BLaER1 treated with 17β-estradiol and CSF1 and Interleukin-3, amounts not matched to agents 10 nM and 100 nM (cell line): ENCODE data around the gene LHX5.

ENCODE experiments used
- H3K27ac ChIP-seq, 11 experiments: shearing (Covaris generic); formaldehyde crosslinking; 2 replicates each; pipeline ENCODE4 v1.8.1; 2022
- H3K27me3 ChIP-seq, 11 experiments: shearing (Covaris generic); formaldehyde crosslinking; 2 replicates each; pipeline ENCODE4 v1.8.1; 2022
- H3K36me3 ChIP-seq, 11 experiments: shearing (Covaris generic); formaldehyde crosslinking; 2 replicates each; pipeline ENCODE4 v1.8.1; 2022
- H3K4me1 ChIP-seq, 10 experiments: shearing (Covaris generic); formaldehyde crosslinking; 2 replicates each; pipeline ENCODE4 v1.8.1; 2022
- H3K4me2 ChIP-seq, 11 experiments: shearing (Covaris generic); formaldehyde crosslinking; 2 replicates each; pipeline ENCODE4 v1.8.1; 2022
- H3K4me3 ChIP-seq, 10 experiments: shearing (Covaris generic); formaldehyde crosslinking; 2 replicates each; pipeline ENCODE4 v1.8.1; 2022
- H3K9ac ChIP-seq, 11 experiments: shearing (Covaris generic); formaldehyde crosslinking; 2 replicates each; pipeline ENCODE4 v1.8.1; 2022
- H3K9me3 ChIP-seq, 11 experiments: shearing (Covaris generic); formaldehyde crosslinking; replicated peaks in 1 of 11; 2 replicates each; pipeline ENCODE4 v1.8.1; 2022
- H4K20me1 ChIP-seq, 11 experiments: shearing (Covaris generic); formaldehyde crosslinking; 2 replicates each; pipeline ENCODE4 v1.8.1; 2022
- Cebpa-rat ChIP-seq, 11 experiments: shearing (Covaris generic); IDR thresholded peaks; 2 replicates each; pipeline ENCODE4 v1.8.1; 2022

Gene LHX5

GRCh38 chr12:113436993-113437728 is 34.5 kb downstream of the LHX5 start:
- peaks cover 0 to 21% (median 0%) of the 10 kb centered on the region in 11 experiments; a peak in 1 of 22 replicates for H4K20me1 ChIP-seq
- H3K27ac ChIP-seq, result no peak overlapping the region
- no peaks in the 10 kb centered on the region for H3K9me3 ChIP-seq
- H3K4me3 ChIP-seq, result no peak overlapping the region
- no peaks in the 10 kb centered on the region for H3K4me1 ChIP-seq
- no peaks in the 10 kb centered on the region for H3K27me3 ChIP-seq
- no peak overlapping the region for H3K4me2 ChIP-seq
- no peak overlapping the region for H3K9ac ChIP-seq
- H3K36me3 ChIP-seq, result no peaks in the 10 kb centered on the region
- TF ChIP-seq Cebpa-rat (IDR thresholded peaks at IDR 0.05), result no peak

DNA sequence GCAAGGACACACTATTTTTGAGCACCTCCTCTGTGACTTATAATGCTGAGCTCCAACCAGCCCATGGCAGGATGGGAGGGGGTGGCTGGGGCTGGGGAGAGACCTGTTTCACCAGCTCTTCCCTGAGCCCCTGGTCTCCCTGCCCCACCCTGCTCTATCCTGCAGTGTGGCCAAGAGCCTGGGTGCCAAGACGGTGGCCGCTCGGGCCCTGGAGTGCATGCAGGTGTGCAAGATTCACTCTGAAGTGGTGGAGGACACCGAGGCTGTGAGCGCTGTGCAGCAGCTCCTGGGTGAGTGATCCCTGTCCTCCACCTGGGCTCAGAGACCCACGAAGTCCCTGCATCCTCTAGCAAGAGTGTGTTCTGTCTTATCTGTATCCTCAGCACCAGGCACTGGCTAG is 35.1 kb downstream of the LHX5 start:
- H3K9ac ChIP-seq, result no peak overlapping the region
- H3K4me2 ChIP-seq, result no peak overlapping the region
- H4K20me1 ChIP-seq, result peaks cover 0 to 21% (median 0%) of the 10 kb centered on the region in 11 experiments; a peak in 1 of 22 replicates
- TF ChIP-seq Cebpa-rat (IDR thresholded peaks at IDR 0.05), result no peak
- H3K36me3 ChIP-seq, result no peaks in the 10 kb centered on the region
- no peaks in the 10 kb centered on the region for H3K9me3 ChIP-seq
- no peaks in the 10 kb centered on the region for H3K4me1 ChIP-seq
- H3K27ac ChIP-seq, result no peak overlapping the region
- H3K4me3 ChIP-seq, result no peak overlapping the region
- no peaks in the 10 kb centered on the region for H3K27me3 ChIP-seq

DNA sequence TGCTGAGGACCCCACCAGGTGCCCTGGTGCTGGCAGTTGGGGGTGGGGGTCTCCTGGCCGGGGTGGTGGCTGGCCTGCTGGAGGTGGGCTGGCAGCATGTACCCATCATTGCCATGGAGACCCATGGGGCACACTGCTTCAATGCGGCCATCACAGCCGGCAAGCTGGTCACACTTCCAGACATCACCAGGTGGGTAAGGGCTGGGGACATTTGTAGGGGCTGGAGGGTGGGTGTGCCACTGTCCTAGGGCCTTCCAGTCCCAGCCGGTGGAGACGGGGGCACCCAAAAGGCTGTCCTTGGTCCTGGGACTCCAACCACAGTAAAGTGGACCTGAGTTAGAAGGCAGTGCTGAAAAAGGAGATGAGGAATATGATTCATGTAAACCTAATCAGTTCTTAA is 36.3 kb downstream of the LHX5 start:
- TF ChIP-seq Cebpa-rat (IDR thresholded peaks at IDR 0.05), result no peak
- H3K36me3 ChIP-seq, result no peaks in the 10 kb centered on the region
- H3K4me1 ChIP-seq, result no peaks in the 10 kb centered on the region
- no peak overlapping the region for H3K9ac ChIP-seq
- 0 out of 22 replicates have a peak, but pooled peaks cover 0 to under 1% (median 0%) of the 10 kb centered on the region in 11 experiments for H3K27me3 ChIP-seq
- peaks cover 0 to 13% (median 0%) of the 10 kb centered on the region in 11 experiments; a peak in 1 of 22 replicates for H4K20me1 ChIP-seq
- H3K4me2 ChIP-seq, result no peak overlapping the region
- no peak overlapping the region for H3K4me3 ChIP-seq
- H3K9me3 ChIP-seq, result peaks cover 0 to 2% (median under 1%) of the 10 kb centered on the region in 11 experiments; a peak in 2 of 22 replicates
- no peak overlapping the region for H3K27ac ChIP-seq

DNA sequence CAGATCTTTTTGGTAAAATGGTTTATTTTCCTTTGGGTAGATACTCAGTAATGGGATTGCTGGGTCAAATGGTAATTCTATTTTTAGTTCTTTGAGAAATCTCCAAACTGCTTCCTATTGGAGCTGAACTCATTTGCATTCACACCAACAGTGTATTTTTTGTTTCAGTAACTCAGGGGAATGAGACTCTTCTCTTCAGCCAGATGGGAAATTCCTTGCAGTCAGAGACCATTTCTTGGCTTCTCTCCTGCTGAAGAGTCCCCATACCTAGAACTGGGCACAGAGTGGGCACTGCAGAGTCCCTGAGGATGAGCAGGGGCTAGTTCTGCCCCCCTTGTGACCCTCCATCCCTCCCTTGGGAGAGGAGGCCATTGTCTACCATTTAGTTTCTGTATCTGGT is 38.7 kb downstream of the LHX5 start:
- no peak overlapping the region for H3K4me2 ChIP-seq
- TF ChIP-seq Cebpa-rat (IDR thresholded peaks at IDR 0.05), result no peak
- peaks cover 5 to 19% (median 14%) of the 10 kb centered on the region in 11 experiments; a peak in 17 of 22 replicates for H3K27me3 ChIP-seq
- no peak overlapping the region for H3K4me3 ChIP-seq
- peaks cover 0 to 10% (median 5%) of the 10 kb centered on the region in 11 experiments; a peak in 3 of 22 replicates for H3K9me3 ChIP-seq
- H3K27ac ChIP-seq, result no peak overlapping the region
- no peak overlapping the region for H3K9ac ChIP-seq
- no peaks in the 10 kb centered on the region for H3K36me3 ChIP-seq
- H3K4me1 ChIP-seq, result no peaks in the 10 kb centered on the region
- no peaks in the 10 kb centered on the region; a peak in 1 of 22 replicates for H4K20me1 ChIP-seq

DNA sequence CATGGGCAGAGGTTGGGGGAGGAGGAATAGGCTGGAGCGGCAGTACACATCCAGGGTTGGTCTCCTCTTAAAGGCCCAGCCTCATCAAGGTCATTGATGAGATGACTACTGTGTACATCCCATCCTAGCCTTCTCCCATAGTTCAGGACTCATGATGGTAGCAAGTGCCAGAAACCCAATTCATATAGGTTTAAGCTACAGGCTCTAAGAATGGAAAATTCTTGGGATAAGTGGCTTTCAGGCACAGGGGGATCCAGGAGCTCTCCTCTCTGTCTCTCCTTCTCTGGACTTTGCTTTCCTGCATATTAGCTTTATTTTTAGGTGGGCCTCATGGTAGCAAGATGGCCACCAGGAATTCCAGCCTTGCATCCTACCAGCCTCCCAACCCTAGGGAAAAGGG is 43.2 kb downstream of the LHX5 start:
- Histone ChIP-seq H3K4me3 (no peak overlapping the region), H3K27me3 (peaks cover 23 to 39% (median 30%) of the 10 kb centered on the region in 11 experiments), H3K36me3 (no peaks in the 10 kb centered on the region), H3K9ac (no peak overlapping the region), H3K4me1 (peaks cover 0 to 20% (median 9%) of the 10 kb centered on the region in 10 experiments; a peak in 12 of 20 replicates), H4K20me1 (no peaks in the 10 kb centered on the region; a peak in 2 of 22 replicates), H3K9me3 (peaks cover 0 to 10% (median 5%) of the 10 kb centered on the region in 11 experiments; a peak in 3 of 22 replicates), H3K4me2 (no peak overlapping the region), H3K27ac (no peak overlapping the region)
- no peak for TF ChIP-seq Cebpa-rat (IDR thresholded peaks at IDR 0.05)

DNA sequence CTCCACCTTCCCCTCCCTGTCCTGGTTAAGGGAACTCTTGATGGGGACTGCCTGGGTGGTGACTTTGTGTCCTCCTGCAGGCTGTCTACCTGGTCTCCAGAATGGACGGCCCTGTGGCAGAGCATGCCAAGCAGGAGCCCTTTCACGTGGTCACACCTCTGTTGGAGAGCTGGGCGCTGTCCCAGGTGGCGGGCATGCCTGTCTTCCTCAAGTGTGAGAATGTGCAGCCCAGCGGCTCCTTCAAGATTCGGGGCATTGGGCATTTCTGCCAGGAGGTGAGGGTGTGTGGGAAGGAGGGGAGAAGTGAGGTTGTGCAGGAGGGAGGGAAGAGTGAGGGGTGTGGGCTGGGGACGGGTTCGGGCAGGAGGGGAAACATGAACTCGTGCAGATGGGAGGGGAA is 43.8 kb downstream of the LHX5 start:
- Histone ChIP-seq H3K4me3 (no peak overlapping the region), H3K4me2 (no peak overlapping the region), H3K4me1 (peaks cover under 1 to 26% (median 10%) of the 10 kb centered on the region in 10 experiments; a peak in 14 of 20 replicates), H3K9me3 (peaks cover 0 to 10% (median 5%) of the 10 kb centered on the region in 11 experiments; a peak in 3 of 22 replicates), H3K27ac (no peak overlapping the region), H4K20me1 (no peaks in the 10 kb centered on the region; a peak in 2 of 22 replicates), H3K9ac (no peak overlapping the region), H3K27me3 (peaks cover 23 to 39% (median 30%) of the 10 kb centered on the region in 11 experiments), H3K36me3 (no peaks in the 10 kb centered on the region)
- no peak for TF ChIP-seq Cebpa-rat (IDR thresholded peaks at IDR 0.05)

DNA sequence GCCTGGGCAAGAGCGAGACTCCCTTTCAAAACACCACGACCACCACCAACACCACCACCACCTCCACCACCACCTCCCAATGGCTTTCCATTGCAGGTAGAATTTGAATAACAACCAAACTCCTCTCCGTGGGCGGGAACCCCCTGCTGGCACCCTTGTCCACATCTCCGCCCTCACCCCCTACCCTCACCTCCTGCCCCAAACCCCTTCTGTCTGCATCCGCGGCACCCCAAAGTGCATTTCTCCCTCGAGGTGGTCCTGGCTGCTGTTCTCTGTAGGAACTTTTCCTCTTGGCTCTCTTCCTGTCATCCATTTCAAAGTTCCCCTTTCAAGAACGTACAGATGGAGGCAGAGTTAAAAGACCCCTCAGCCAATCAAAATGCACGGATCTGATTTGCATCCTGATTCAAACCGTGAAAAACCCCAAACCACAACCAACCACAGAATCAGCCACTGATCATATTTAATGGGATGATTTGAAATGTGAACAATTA is 45.7 kb downstream of the LHX5 start:
- TF ChIP-seq Cebpa-rat (IDR thresholded peaks at IDR 0.05), result no peak
- Histone ChIP-seq H3K4me1 (peaks cover 14 to 42% (median 25%) of the 10 kb centered on the region in 10 experiments), H3K4me3 (no peak overlapping the region), H3K4me2 (peak overlapping the region in 9 of 11 experiments; percentile 15 to 61 (median 30); a peak in 13 of 22 replicates), H3K9me3 (peaks cover 0 to 10% (median 5%) of the 10 kb centered on the region in 11 experiments; a peak in 3 of 22 replicates), H4K20me1 (no peaks in the 10 kb centered on the region; a peak in 2 of 22 replicates), H3K27ac (no peak overlapping the region), H3K9ac (no peak overlapping the region), H3K27me3 (peaks cover 23 to 39% (median 30%) of the 10 kb centered on the region in 11 experiments), H3K36me3 (no peaks in the 10 kb centered on the region)

- TF ChIP-seq Cebpa-rat (IDR thresholded peaks at IDR 0.05), result no peak
- Histone ChIP-seq H3K4me3 (no peak overlapping the region), H3K4me1 (peaks cover 14 to 50% (median 25%) of the 10 kb centered on the region in 10 experiments), H3K9ac (no peak overlapping the region), H3K36me3 (no peaks in the 10 kb centered on the region), H4K20me1 (no peaks in the 10 kb centered on the region; a peak in 2 of 22 replicates), H3K9me3 (peaks cover 0 to 8% (median 1%) of the 10 kb centered on the region in 11 experiments; a peak in 3 of 22 replicates), H3K27ac (no peak overlapping the region), H3K27me3 (peaks cover 23 to 39% (median 29%) of the 10 kb centered on the region in 11 experiments), H3K4me2 (peak overlapping the region in 5 of 11 experiments; percentile 23 to 61 (median 49); a peak in 7 of 22 replicates)
These were observed 46.5 kb downstream of the LHX5 start for GRCh38 chr12:113424915-113425823.
